WTC11 (cell line): ENCODE measurements around the gene PHIP. TPM values are rescaled to one million over a fixed set of nuclear protein-coding genes. Genes with fewer than 3 reads are reported as not detected.

ENCODE experiments used
- ATAC-seq: fragments of 200-7000 bp; cut with Tn5 transposase; 2 replicates; pipeline ENCODE4 v1.10.0; 2021; ENCODE audit warnings: mild to moderate bottlenecking, moderate library complexity
- CTCF ChIA-PET: fragments of 300-600 bp; sonication (Branson Sonifier 250); formaldehyde crosslinking; loops from one replicate; lab custom pipeline; 2021; ENCODE audit warnings: antibody characterized with exemption; lab: Charles Lee
- POLR2A ChIA-PET: fragments of 350-600 bp; sonication (Branson Sonifier 250); formaldehyde crosslinking; loops from one replicate; lab custom pipeline; 2021; ENCODE audit warnings: antibody characterized with exemption; lab: Charles Lee
- DNase-seq: peaks from one replicate; pipeline ENCODE4 v3.0.0; 2021; ENCODE audit warnings: low spot score
- H3K27ac Mint-ChIP-seq: 2 replicates; pipeline ENCODE4 v1.8.0; 2021; ENCODE audit warnings: mixed read lengths
- H3K27me3 Mint-ChIP-seq: 2 replicates; pipeline ENCODE4 v1.8.0; 2021; ENCODE audit warnings: low read depth, mild to moderate bottlenecking, moderate library complexity, mixed read lengths
- H3K36me3 Mint-ChIP-seq: 2 replicates; pipeline ENCODE4 v1.8.0; 2021; ENCODE audit warnings: mixed read lengths
- H3K4me1 Mint-ChIP-seq: 2 replicates; pipeline ENCODE4 v1.8.0; 2022; ENCODE audit warnings: mixed read lengths
- H3K4me3 Mint-ChIP-seq: 2 replicates; pipeline ENCODE4 v1.8.0; 2021; ENCODE audit warnings: mild to moderate bottlenecking, moderate library complexity, mixed read lengths
- H3K9me3 Mint-ChIP-seq: 2 replicates; pipeline ENCODE4 v1.8.0; 2021; ENCODE audit warnings: mixed read lengths
- CREB1 ChIP-seq: sonication (generic); formaldehyde crosslinking; IDR thresholded peaks from 2 replicates; pipeline ENCODE4 v1.8.0; 2023; ENCODE audit warnings: mild to moderate bottlenecking, missing genetic modification reagents
- ERG ChIP-seq: fragments of 250-450 bp; sonication (Bioruptor Pico); IDR thresholded peaks from 2 replicates; pipeline ENCODE4 v1.8.0; 2021; ENCODE audit warnings: mild to moderate bottlenecking
- ETV6 ChIP-seq: sonication (generic); formaldehyde crosslinking; IDR thresholded peaks from 2 replicates; pipeline ENCODE4 v1.8.1; 2022; ENCODE audit warnings: mild to moderate bottlenecking, missing genetic modification reagents
- HMGA2 ChIP-seq: fragments of 250-450 bp; sonication (Bioruptor Pico); IDR thresholded peaks from 2 replicates; pipeline ENCODE4 v1.4.0; 2021; ENCODE audit warnings: mild to moderate bottlenecking, moderate library complexity
- JAZF1 ChIP-seq: fragments of 250-450 bp; sonication (Bioruptor Pico); IDR thresholded peaks from 2 replicates; pipeline ENCODE4 v1.9.0; 2021; ENCODE audit warnings: moderate library complexity, mild to moderate bottlenecking, inconsistent platforms
- MAX ChIP-seq: sonication (generic); formaldehyde crosslinking; IDR thresholded peaks from 2 replicates; pipeline ENCODE4 v1.8.0; 2022; ENCODE audit warnings: mild to moderate bottlenecking, missing genetic modification reagents
- NFE2L1 ChIP-seq: sonication (generic); formaldehyde crosslinking; IDR thresholded peaks from 2 replicates; pipeline ENCODE4 v1.8.1; 2023; ENCODE audit warnings: missing genetic modification reagents
- NFYB ChIP-seq: sonication (generic); formaldehyde crosslinking; conservative IDR thresholded peaks from 2 replicates; pipeline ENCODE4 v1.8.0; 2022; ENCODE audit warnings: low read depth, missing genetic modification reagents
- RELA ChIP-seq: sonication (generic); formaldehyde crosslinking; IDR thresholded peaks from 2 replicates; pipeline ENCODE4 v1.8.1; 2022; ENCODE audit warnings: missing genetic modification reagents, mild to moderate bottlenecking, borderline replicate concordance
- SMAD3 ChIP-seq: sonication (generic); formaldehyde crosslinking; IDR thresholded peaks from 2 replicates; pipeline ENCODE4 v1.8.0; 2022; ENCODE audit warnings: missing genetic modification reagents, mild to moderate bottlenecking, borderline replicate concordance
- TEAD1 ChIP-seq: sonication (generic); formaldehyde crosslinking; IDR thresholded peaks from 2 replicates; pipeline ENCODE4 v1.8.0; 2022; ENCODE audit warnings: mild to moderate bottlenecking, missing genetic modification reagents
- TP53 ChIP-seq: sonication (generic); formaldehyde crosslinking; IDR thresholded peaks from 2 replicates; pipeline ENCODE4 v1.8.1; 2023; ENCODE audit warnings: mild to moderate bottlenecking, missing genetic modification reagents
- ZNF138 ChIP-seq: sonication (generic); formaldehyde crosslinking; conservative IDR thresholded peaks from 2 replicates; pipeline ENCODE4 v1.8.1; 2022; ENCODE audit warnings: mild to moderate bottlenecking, moderate library complexity, missing genetic modification reagents
- ZNF219 ChIP-seq: sonication (generic); formaldehyde crosslinking; IDR thresholded peaks from 2 replicates; pipeline ENCODE4 v1.8.0; 2023; ENCODE audit warnings: missing genetic modification reagents, mild to moderate bottlenecking, borderline replicate concordance
- ZNF232 ChIP-seq: sonication (generic); formaldehyde crosslinking; IDR thresholded peaks from 2 replicates; pipeline ENCODE4 v1.8.0; 2022; ENCODE audit warnings: mild to moderate bottlenecking, missing genetic modification reagents
- ZNF532 ChIP-seq: fragments of 250-450 bp; sonication (Bioruptor Pico); IDR thresholded peaks from 2 replicates; pipeline ENCODE4 v1.9.0; 2021; ENCODE audit warnings: mild to moderate bottlenecking, borderline replicate concordance
- total RNA-seq: library from RNA; stranded (reverse); gene quantifications from 3 replicates; pipeline ENCODE4 v1.2.3, GENCODE V29; 2021
- TF ChIP-seq, protein P1 (sequence below): fragments of 250-450 bp; sonication (Bioruptor Pico); IDR thresholded peaks from 2 replicates; pipeline ENCODE4 v2.1.2; 2022; ENCODE audit warnings: mild to moderate bottlenecking, moderate library complexity
- TF ChIP-seq, protein P2 (sequence below): sonication (generic); formaldehyde crosslinking; IDR thresholded peaks from 2 replicates; pipeline ENCODE4 v1.8.1; 2023; ENCODE audit warnings: mild to moderate bottlenecking, missing genetic modification reagents, moderate library complexity
- TF ChIP-seq, protein P3 (sequence below): sonication (generic); formaldehyde crosslinking; IDR thresholded peaks from 2 replicates; pipeline ENCODE4 v1.8.1; 2022; ENCODE audit warnings: missing genetic modification reagents, borderline replicate concordance
- TF ChIP-seq, protein P4 (sequence below): sonication (generic); formaldehyde crosslinking; conservative IDR thresholded peaks from 2 replicates; pipeline ENCODE4 v1.8.1; 2023; ENCODE audit warnings: mild to moderate bottlenecking, low read depth, missing genetic modification reagents, moderate library complexity
- TF ChIP-seq, protein P5 (sequence below): sonication (generic); formaldehyde crosslinking; IDR thresholded peaks from 2 replicates; pipeline ENCODE4 v1.8.1; 2023; ENCODE audit warnings: mild to moderate bottlenecking, missing genetic modification reagents

PHIP gene
- total RNA-seq, 1 experiment from 2014 or later: 45.6 TPM

- TF ChIP-seq NFE2L1: no peak
- no peak for TF ChIP-seq JAZF1 (CRISPR knock-in tag)
- no peak for TF ChIP-seq SMAD3 (CRISPR knock-in tag)
- no peak for TF ChIP-seq MAX (CRISPR knock-in tag)
- no peak for TF ChIP-seq ZNF138 (CRISPR knock-in tag)
- H3K4me1 Mint-ChIP-seq: peaks cover 5% of the 10 kb centered on the region
- ATAC-seq (no peak), DNase-seq (no peak)
- no peaks in the 10 kb centered on the region for H3K9me3 Mint-ChIP-seq
- ChIA-PET POLR2A (no interaction called here), CTCF (interaction anchor here (1.5 kb wide), 1 partner anchor 14 kb away, joined by 4 read pairs; no protein-coding TSS in a partner anchor)
- peaks cover 23% of the 10 kb centered on the region for H3K36me3 Mint-ChIP-seq
- H3K27me3 Mint-ChIP-seq: no peaks in the 10 kb centered on the region
- H3K4me3 Mint-ChIP-seq: no peak overlapping the region
- H3K27ac Mint-ChIP-seq: no peak overlapping the region
Observed at GRCh38 chr6:79062708-79063107, 15.3 kb downstream of the PHIP start.

DNA sequence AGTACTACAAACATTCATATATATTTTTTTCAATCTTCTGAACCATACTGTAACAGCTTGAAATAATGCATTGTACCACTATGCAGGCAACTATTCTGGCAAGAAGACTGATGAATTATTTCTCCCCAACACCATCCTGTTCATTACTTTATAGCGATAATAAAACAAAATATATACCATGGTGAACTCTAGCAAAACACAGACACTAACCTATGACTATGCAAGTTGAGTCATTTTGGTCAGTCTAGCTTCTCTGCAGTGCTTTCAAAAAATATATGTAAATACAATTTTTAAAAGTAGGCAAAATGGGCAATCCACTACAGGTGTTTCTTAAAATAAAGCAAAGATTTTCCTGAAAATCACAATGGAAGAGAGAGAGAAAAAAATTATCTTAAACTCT lies 20.3 kb downstream of the PHIP start:
- ChIA-PET POLR2A (no interaction called here), CTCF (no interaction called here)
- peaks cover 13% of the 10 kb centered on the region for H3K4me1 Mint-ChIP-seq
- ATAC-seq (no peak), DNase-seq (no peak)
- H3K9me3 Mint-ChIP-seq: no peaks in the 10 kb centered on the region
- no peak overlapping the region for H3K27ac Mint-ChIP-seq
- H3K36me3 Mint-ChIP-seq: peaks cover 58% of the 10 kb centered on the region
- H3K4me3 Mint-ChIP-seq: no peak overlapping the region
- H3K27me3 Mint-ChIP-seq: no peaks in the 10 kb centered on the region
- TF ChIP-seq CREB1: no peak
- TF ChIP-seq, protein P1, sequence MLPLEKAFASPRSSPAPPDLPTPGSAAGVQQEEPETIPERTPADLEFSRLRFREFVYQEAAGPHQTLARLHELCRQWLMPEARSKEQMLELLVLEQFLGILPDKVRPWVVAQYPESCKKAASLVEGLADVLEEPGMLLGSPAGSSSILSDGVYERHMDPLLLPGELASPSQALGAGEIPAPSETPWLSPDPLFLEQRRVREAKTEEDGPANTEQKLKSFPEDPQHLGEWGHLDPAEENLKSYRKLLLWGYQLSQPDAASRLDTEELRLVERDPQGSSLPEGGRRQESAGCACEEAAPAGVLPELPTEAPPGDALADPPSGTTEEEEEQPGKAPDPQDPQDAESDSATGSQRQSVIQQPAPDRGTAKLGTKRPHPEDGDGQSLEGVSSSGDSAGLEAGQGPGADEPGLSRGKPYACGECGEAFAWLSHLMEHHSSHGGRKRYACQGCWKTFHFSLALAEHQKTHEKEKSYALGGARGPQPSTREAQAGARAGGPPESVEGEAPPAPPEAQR: no peak
- no peak for TF ChIP-seq ETV6
- TF ChIP-seq, protein P2, sequence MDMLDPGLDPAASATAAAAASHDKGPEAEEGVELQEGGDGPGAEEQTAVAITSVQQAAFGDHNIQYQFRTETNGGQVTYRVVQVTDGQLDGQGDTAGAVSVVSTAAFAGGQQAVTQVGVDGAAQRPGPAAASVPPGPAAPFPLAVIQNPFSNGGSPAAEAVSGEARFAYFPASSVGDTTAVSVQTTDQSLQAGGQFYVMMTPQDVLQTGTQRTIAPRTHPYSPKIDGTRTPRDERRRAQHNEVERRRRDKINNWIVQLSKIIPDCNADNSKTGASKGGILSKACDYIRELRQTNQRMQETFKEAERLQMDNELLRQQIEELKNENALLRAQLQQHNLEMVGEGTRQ (CRISPR knock-in tag): no peak
- TF ChIP-seq, protein P3, sequence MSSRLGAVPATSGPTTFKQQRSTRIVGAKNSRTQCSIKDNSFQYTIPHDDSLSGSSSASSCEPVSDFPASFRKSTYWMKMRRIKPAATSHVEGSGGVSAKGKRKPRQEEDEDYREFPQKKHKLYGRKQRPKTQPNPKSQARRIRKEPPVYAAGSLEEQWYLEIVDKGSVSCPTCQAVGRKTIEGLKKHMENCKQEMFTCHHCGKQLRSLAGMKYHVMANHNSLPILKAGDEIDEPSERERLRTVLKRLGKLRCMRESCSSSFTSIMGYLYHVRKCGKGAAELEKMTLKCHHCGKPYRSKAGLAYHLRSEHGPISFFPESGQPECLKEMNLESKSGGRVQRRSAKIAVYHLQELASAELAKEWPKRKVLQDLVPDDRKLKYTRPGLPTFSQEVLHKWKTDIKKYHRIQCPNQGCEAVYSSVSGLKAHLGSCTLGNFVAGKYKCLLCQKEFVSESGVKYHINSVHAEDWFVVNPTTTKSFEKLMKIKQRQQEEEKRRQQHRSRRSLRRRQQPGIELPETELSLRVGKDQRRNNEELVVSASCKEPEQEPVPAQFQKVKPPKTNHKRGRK: no peak
- no peak for TF ChIP-seq NFYB (CRISPR knock-in tag)
- TF ChIP-seq ZNF219 (CRISPR knock-in tag): no peak
- TF ChIP-seq, protein P4, sequence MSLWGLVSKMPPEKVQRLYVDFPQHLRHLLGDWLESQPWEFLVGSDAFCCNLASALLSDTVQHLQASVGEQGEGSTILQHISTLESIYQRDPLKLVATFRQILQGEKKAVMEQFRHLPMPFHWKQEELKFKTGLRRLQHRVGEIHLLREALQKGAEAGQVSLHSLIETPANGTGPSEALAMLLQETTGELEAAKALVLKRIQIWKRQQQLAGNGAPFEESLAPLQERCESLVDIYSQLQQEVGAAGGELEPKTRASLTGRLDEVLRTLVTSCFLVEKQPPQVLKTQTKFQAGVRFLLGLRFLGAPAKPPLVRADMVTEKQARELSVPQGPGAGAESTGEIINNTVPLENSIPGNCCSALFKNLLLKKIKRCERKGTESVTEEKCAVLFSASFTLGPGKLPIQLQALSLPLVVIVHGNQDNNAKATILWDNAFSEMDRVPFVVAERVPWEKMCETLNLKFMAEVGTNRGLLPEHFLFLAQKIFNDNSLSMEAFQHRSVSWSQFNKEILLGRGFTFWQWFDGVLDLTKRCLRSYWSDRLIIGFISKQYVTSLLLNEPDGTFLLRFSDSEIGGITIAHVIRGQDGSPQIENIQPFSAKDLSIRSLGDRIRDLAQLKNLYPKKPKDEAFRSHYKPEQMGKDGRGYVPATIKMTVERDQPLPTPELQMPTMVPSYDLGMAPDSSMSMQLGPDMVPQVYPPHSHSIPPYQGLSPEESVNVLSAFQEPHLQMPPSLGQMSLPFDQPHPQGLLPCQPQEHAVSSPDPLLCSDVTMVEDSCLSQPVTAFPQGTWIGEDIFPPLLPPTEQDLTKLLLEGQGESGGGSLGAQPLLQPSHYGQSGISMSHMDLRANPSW (CRISPR knock-in tag): no peak
- no peak for TF ChIP-seq TEAD1
- no peak for TF ChIP-seq ZNF232 (CRISPR knock-in tag)
- no peak for TF ChIP-seq HMGA2 (CRISPR knock-in tag)
- TF ChIP-seq, protein P5, sequence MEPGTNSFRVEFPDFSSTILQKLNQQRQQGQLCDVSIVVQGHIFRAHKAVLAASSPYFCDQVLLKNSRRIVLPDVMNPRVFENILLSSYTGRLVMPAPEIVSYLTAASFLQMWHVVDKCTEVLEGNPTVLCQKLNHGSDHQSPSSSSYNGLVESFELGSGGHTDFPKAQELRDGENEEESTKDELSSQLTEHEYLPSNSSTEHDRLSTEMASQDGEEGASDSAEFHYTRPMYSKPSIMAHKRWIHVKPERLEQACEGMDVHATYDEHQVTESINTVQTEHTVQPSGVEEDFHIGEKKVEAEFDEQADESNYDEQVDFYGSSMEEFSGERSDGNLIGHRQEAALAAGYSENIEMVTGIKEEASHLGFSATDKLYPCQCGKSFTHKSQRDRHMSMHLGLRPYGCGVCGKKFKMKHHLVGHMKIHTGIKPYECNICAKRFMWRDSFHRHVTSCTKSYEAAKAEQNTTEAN (CRISPR knock-in tag): no peak
- no peak for TF ChIP-seq RELA
- no peak for TF ChIP-seq ZNF138 (CRISPR knock-in tag)
- no peak for TF ChIP-seq ERG (CRISPR knock-in tag)
- TF ChIP-seq TP53 (CRISPR knock-in tag): no peak
- no peak for TF ChIP-seq ZNF532
